HG02571 (cell line): ENCODE measurements around the gene HM13.
A peak's percentile ranks its signal among the peaks of the same experiment; 100 is the strongest.
"Not testable (repeated sequence)": the region's sequence is repeated elsewhere in the genome, so short reads cannot be mapped to it uniquely, and the experiment has no call there.

Experiments used
- ATAC-seq: cut with Tn5 transposase; IDR thresholded peaks from one replicate; pipeline ENCODE4 v1.9.1; 2021; ENCODE audit warnings: mild to moderate bottlenecking, moderate library complexity; ENCODE audit not compliant: unreplicated experiment

HM13 gene

DNA sequence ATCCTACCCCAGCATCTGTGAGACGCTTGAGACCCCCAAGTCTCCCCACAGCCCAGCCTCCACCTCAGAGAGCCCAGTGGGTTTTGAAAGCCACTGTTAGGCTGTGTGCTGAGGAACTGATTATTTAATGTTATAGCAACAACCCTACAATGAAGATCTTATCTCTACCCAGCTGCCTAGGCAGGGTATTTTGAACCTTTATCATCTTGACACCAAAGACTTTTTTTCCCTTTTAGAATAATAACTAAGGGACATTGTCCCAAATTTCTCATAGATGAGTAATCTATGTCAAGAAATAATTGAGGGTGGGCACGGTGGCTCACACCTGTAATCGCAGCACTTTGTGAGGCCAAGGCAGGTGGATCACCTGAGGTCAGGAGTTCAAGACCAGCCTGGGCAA is 26.2 kb downstream of the HM13 start:
- ATAC-seq: no peak

DNA sequence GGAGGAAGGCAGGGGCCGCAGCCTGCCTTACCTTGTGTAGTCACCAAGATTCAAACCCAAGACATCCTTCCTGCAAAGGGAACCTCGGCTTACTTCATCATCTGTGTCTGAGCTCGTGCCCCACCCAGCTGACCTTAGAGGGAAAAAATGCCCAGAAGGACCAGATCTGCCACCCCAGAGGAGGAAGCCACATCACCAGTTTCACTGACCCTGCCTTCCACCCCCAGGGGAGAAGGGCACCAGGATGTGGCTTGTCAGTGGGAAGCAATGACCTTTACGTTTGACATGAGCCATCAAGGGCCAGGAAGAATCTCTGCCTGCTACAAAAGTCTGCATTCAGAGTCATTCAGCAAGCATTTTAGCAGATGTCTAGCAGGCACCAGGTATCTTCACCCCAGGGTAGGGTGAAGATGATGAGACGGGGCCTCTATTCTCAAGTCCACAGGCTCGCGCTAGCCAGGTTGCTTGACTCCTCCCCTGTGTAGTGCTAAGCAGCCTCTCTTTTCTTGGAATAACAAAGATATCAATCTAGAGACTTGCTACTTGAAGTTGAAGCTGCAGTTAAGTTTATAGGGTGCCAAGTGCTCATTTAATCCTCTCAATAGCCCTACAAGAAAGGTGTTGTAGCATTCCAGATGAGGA is 28.1 kb downstream of the HM13 start:
- no peak for ATAC-seq

DNA sequence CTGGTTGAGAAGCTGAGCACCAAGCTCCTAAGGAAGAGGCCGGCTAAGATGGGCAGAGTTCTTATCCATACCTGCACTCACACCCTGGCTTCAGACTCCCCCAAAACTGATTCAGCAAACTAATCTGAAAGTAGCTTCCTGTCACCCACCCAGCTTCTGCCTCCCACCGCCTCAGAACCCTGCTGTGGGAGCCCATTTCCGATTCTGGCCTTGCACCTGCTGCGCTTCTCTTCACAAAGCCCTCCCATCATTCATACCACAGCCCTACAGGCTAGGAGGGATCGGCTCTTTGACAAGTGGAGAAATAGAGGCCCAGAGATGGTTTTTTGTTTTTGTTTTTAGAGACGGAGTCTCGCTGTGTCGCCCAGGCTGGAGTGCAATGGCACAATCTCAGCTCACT is 28.7 kb downstream of the HM13 start:
- no peak for ATAC-seq

DNA sequence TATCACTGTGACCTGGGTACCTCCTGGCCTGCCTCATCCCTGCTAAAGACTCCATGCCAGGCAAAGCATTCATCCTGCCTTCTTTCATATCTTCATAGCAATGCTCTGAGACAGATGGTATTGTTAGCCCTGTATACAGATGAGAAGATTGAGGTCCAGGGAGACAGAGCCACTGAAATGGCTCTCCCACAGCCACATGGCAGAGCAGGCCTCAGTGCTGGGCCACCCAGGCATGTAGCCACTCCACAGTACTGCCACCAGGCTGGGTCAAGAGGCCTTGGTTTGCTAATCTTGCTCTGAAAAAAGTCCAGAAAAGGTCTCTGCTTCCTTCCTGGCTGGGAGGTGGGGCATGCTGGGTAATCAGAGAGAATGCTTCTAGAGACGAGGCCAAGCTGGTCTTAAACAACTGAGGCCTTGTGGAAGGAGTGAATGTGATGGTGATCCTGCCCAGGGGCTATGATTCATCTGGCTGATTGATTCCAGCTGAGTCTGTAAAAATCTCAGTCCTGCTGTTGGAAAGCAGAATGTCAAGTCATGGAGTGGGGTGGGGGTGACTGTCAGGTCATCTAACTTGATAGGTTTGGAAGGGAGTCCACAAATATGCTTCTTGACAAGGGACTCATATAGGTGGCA is 29.8 kb downstream of the HM13 start:
- no peak for ATAC-seq

DNA sequence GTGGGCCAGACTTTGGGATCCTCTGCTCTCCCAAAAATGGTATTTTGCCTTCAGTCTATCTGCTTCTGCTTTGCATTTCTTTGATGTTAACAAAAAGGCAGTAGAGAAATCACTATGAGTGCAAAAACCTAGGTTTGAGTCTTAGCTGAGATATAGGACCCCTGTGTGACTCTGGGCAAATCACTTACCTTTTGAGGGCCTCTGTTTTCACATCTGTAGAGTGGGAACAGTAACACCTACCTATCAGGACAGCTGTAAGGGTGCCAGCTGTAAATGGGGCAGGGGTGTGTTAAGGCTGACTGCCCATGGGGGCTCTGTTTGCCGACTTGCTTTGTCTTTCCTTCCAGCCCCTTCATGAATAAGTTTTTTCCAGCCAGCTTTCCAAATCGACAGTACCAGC is 30.4 kb downstream of the HM13 start:
- ATAC-seq: no peak

DNA sequence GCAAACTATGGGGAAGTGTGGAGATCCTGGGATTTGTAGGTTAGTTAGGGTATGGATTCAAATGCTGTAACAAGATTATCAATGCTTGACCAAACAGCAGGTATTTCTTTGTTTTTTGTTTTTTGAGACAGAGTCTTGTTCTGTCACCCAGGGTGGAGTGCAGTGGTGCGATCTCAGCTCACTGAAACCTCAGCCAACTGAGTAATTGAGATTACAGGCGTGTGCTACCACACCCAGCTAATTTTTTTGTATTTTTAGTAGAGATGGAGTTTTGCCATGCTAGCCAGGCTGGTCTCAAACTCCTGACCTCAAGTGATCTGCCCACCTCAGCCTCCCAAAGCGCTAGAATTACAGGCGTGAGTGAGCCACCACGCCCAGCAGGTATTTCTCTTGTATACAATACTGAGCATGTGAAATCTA is 31.4 kb downstream of the HM13 start:
- not testable (repeated sequence) for ATAC-seq

DNA sequence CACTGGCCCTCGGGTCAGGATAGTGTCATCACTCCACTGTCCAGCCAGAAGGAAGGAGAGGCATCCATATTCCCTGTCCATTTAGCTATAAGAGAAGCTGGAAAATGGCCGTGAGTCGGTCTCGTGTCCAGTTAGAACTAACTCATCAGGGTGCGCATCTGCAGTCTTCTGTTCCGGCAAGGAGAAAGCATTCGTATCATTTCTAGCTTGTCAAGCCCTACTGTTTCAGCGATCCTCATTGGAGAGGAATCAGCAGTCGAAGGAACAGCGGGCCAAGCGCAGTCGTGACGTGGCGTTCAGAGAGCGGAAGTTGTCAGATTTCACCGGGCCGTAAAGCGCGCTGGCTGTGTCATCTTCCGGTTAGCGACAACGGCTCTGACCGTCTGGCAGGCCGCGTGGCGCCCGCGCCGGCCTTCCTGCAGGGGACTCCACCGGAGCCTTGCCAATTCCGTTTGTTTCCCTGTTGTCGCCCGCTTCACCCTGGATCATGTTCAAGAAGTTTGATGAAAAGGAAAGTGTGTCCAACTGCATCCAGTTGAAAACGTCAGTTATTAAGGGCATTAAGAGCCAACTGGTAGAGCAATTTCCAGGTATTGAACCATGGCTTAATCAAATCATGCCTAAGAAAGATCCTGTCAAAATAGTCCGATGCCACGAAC is 32.9 kb downstream of the HM13 start:
- peak; percentile 70 for ATAC-seq

DNA sequence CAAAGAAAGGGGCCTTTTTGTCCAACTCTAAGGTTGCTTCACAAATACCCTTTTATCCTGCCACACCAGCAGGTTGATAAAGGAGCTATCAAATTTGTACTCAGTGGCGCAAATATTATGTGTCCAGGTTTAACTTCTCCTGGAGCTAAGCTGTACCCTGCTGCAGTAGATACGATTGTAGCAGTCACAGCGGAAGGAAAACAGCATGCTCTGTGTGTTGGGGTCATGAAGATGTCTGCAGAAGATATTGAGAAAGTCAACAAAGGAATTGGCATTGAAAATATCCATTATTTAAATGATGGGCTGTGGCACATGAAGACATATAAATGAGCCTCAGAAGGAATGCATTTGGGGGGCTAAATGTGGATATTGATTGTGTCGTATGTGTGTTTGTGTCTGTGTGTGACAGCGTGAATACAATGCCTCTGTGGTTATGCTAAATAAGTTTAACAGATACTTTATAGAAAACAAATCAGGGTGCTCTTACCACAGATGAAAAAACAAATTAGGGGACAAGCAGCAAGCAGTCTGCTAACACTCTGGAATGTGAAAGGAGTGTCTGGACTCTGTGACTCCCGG is 33.6 kb downstream of the HM13 start:
- ATAC-seq: no peak

DNA sequence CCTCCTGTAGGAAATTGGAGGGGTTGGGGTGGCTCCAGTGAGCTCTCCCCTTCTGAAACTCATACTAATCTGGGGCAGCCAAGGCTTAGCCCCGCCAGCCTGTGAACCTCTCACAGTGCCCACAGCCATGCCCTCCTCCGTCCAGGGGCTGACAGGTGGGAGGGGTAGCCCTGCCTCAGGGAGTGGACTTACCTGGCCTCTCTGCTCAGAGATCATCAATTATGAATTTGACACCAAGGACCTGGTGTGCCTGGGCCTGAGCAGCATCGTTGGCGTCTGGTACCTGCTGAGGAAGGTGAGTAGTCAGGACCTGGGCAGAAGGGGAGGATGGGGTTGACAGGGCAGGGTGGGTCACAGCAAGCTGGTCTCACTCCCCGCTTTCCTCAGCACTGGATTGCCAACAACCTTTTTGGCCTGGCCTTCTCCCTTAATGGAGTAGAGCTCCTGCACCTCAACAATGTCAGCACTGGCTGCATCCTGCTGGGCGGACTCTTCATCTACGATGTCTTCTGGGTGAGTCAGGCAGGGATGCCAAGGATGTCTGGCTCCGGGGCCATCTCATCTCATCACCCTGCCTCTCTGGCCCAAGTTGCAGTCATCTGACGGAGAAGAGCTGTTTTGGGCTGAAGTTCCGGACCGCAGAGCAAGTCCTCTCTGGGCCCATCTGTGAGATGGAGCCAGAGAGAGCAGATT is 34.7 kb downstream of the HM13 start:
- no peak for ATAC-seq

DNA sequence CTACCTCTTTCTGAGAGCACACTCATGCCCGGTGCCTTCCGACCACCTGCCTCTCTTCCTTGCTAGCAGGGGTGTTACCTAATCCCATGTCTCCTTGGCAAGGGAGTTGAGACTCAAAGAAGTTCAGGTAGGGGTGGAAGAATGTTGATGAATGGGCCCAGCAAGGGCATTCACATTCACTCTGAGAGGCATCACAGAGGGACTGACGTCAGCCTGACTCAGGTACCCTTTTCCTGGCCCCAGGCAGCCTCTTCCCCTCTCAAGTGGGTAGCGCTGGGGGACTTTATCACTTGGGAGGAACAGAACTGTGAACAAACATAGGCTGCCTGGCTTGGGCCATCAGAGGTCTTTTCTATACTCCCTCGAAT is 35.3 kb downstream of the HM13 start:
- no peak for ATAC-seq

DNA sequence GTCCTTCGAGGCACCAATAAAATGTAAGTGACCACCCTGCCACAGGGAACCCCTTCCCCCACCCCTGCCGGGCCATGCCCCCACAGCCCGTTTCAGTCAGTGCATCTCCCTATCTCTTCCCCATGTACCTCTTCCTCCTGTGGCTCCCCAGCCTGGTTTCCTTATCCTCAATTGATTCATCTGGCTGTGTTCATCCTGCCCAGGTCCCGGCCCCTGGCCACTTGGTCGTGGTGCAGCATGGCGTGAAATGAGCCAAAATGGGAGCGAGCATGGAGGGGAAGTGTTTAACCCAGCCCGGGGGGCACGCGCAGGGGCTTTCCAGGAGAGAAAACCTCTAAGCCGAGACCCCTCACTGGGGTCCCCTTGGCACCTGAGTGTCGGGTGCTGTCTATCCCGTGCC is 35.9 kb downstream of the HM13 start:
- no peak for ATAC-seq

DNA sequence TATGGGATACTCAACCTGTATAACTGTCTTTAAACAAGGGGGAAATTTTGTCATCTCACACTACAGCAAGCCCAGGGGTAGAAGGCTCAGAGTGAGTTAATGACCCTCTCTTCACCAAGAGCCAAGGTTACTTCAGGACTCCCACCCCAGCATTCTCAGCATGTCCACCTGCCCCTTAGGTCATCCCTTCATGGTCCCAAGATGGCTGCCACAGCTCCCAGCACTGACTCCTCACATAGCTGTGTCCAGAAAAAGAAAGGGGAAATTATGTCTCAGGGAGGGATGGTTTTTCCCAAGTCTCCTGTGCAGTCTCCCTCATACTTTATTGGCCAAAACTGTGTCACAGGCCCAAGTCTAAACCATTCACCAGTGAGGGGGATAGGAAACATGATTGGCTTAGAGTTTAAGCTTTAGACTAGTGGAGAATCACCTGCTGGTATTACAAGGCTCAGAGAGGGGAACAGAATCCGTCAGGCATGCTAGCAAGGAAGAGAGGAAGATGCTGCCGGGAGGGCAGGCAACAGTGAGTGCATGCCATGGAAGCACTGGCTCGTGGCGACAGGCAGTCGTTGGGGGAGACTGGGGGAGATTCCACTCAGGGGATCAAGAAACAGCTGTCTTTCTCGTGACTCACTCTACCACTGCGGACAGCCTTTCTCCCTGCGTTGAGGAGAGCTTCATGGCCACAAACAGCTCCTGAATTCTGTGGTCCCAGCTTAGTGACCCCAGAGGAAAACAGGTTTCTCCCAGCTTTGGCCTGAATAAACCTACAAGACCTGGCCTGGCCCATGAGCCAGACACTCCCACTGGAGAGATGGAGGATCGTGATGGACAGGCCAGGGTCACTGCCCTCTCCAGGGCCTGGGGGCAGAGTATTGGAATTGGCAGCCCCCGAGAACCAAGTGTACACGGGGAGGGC is 37.2 kb downstream of the HM13 start:
- ATAC-seq: no peak

DNA sequence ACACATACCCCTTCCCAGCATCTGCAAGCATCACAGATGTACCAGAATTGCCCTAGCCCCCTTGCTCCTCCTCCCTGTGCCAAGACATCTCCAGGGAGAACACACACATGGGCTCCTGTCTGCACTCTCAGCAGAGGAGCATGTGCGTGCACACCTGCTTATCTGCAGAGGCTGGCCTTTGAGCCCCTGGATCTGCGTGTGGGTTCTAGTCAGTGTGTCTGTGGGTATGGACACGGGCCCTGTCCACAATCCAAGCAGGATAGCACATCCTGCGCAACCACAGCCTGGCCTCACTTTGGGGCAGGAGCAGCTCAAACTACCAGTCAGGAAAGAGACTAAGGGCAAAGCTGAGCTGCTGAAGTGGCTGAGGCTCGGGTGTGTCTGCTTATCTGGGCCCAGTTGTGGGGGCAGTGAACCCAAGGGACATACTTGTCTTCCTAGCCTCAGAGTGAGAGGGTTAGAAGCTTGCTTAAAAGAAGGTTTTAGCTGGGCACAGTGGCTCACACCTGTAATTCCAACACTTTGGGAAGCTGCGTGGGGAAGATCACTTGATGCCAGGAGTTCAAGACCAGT is 41.0 kb downstream of the HM13 start:
- ATAC-seq: no peak

DNA sequence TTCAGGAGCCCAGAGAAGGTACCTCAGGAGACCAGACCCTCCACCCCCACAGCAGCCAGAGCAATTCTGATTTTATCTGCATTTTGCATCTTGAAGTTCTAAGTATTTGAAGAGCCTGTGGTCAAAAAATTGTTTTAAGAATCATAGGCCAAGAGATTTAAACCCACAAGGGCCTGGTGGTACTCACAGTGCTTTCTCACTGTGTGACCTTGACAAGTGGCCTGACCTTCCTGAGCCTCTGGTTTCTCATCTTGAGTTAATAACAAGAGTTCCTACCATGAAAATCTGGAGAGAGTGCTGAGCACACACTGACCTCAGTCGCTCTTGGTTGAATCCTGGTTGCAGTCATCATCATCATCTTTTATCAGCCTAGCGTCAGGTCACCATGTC is 45.5 kb downstream of the HM13 start:
- ATAC-seq: no peak

DNA sequence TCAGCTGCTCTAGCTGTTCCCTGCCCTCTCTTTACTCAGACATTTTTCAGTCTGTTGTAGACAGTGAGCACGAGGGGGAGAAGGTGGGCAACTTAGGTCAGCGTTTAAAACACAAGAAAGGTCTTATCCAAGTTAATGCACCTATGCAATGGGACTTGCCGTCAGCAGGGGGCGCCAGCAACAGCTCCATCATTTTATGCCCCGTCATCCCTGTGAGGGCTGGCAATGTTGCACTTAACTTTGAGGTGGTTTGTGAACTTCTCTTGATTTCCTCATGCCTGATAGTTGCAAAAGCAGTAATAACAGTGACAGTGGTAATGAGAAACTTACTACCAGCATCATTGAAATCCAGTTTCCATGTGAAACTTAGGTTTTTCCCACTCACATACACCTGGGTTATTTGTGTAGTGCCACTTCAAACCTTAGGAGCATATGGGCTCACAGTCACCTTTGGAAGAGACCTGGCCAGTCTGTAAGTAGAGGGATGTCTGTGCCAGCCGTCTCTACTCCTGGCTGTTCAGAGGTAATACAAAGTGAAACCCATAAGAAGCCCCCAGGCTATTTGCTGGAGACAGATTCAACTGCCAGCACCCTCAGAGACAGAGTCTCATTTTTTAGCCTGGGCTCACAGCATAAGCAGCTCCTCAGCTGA is 46.0 kb downstream of the HM13 start:
- ATAC-seq: no peak

DNA sequence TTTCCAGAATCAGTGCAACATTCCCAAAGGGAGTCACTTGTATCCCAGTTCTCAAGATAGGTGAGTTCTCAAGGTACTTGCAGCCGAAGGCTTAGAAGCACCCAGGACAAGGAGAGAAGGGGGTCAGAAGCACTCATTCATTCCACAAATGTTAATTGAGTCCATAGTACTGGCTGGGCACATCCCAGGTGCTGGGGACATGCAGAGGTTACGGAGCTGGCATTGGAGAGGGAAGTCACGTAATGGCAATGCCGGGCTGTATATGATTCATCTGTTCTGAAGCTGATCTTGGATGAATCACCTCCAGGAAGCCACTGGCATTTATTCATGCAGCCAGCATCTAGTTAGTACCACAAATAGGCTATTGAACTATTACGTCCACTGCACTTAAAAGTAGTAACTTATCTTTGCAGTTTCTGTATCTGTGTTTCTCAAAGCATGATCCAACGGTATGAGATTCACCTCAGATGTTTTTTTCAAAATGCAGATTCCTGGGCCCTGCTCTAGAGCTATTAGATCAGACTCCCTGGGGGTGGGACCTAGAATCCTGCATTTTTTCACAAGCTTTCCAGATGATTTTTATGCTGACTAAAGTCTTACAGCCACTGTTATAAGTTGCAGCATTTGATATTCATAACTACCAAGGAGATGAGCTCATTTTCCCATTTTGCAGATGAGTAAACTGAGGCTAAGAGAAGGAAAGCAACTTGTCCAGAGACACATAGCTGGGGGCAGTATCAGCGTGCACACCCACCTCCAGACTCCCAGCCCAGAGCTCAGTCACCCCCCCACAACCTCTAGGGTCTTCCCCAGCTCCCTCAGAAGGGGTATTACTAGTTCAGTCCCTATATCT is 46.7 kb downstream of the HM13 start:
- ATAC-seq: no peak

DNA sequence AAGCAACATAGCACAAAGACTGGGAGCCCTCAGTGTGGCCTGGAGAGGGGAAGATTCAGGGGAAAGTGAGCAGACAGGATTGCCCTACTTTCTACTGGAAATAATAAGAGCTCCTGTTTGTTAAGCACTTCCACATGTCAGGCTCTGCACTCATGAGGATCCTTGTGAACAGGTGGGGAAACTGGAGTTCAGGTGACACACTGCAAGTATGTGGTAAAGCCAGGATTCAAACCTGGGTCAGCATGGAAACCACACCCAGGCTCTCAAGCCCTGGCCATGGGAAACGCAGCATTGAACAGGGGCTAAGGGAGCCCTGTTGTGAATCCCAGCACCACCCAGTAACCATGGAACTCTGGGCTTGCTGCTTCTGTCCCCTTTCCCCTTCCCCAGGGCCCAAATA is 48.0 kb downstream of the HM13 start:
- no peak for ATAC-seq

DNA sequence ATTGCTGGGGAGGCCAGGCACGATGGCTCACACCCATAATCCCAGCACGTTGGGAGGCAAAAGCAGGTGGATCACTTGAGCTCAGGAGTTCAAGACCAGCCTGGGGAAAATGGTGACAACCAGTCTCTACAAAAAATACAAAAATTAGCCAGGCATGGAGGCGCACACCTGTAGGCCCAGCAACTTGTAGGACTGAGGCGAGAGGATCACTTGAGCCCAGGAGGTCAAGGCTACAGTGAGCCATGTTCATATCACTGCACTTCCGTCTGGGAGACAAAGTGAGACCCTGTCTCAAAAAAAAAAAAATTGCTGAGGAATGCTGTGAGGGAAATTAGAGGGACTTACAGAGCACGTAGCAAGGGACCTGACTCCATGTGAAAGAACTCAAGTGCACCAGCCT is 50.0 kb downstream of the HM13 start:
- ATAC-seq: no peak
